Bronchial epithelial cell (primary cell): Measurements from ENCODE around the gene FASN. TPM values are rescaled to one million over a fixed set of nuclear protein-coding genes. Genes with fewer than 3 reads are reported as not detected.
A peak's percentile ranks its signal among the peaks of the same experiment; 100 is the strongest.

Experiments used
- DNase-seq: peaks from one replicate; pipeline ENCODE4 v3.0.0-alpha.2; 2010; ENCODE audit warnings: low read depth
- FAIRE-seq: peaks from 2 replicates; lab custom pipeline; 2011; peaks lifted over from hg19 to GRCh38; lab: Jason Lieb, UNC
- H3K27me3 ChIP-seq: 2 replicates; pipeline ENCODE4 v1.5.1; 2011; ENCODE audit warnings: low read length; ENCODE audit not compliant: control insufficient read depth, insufficient read depth
- H3K36me3 ChIP-seq: 2 replicates; pipeline ENCODE4 v1.5.1; 2011; ENCODE audit warnings: low read length; ENCODE audit not compliant: control insufficient read depth, insufficient read depth
- H3K4me3 ChIP-seq: 2 replicates; pipeline ENCODE4 v1.5.1; 2011; ENCODE audit warnings: mild to moderate bottlenecking, low read depth, low read length, control low read depth
- CTCF ChIP-seq: IDR thresholded peaks from 2 replicates; pipeline ENCODE4 v1.5.1; 2011; ENCODE audit warnings: mild to moderate bottlenecking, moderate library complexity, low read length, control low read depth, inconsistent platforms; ENCODE audit not compliant: insufficient read depth, severe bottlenecking
- total RNA-seq: library from RNA; depleted of rRNA; stranded (reverse); fragments of >200 nt; gene quantifications from 2 replicates; pipeline ENCODE4 v1.2.1, GENCODE V29; 2014

The FASN gene
- total RNA-seq, 1 donor from 2014 or later = 37.1 TPM

DNA sequence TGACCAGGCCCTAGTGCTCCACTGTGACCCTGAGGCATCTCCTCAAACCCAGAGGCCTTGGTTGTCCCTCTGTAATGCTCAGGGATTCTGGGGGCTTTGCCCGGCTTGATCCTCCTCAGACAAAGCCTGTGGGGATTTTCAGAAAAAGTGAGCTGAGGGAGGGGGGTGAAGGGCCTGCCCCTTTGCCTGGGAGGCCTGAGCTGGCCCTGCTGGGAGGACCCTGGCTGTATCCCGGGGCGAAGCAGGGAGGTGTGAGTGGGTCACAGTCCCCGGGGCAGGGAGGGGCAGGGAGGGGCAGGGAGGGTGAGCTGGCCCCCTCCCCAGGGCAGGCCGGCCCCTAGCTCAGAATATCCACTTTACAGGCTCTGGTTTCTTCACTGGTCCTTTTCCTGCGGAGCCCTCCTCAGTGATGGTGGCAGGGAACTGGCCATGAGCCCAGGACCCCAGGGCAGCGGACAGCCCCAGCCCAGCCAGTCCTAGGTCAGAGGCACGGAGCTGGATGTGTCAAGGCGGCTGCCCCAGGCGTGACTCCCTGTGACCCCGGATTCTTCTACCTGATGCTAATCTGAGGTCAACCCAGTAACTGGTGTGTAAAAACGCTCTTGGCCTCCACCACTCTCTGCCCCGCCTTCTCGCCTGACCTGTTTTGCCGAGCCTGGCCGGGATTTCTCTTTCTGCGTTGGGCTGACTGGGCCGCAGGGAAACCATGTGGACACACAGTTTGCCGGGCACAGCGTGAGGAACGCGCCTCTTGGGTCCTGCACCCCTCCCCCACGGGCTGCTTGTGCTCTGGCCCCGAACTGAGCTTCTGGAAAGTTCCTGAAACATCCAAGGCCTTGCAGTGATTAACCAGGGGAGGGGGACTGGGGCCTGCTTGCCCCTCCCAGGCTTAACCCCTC lies 5.8 kb upstream of the FASN start:
- Histone ChIP-seq H3K27me3 (no peaks in the 10 kb centered on the region), H3K36me3 (peaks cover 2% of the 10 kb centered on the region), H3K4me3 (no peak overlapping the region)
- FAIRE-seq = no peak
- no peak for TF ChIP-seq CTCF
- peak; percentile 31 for DNase-seq

- Histone ChIP-seq H3K27me3 (no peaks in the 10 kb centered on the region), H3K4me3 (no peak overlapping the region), H3K36me3 (peaks cover 1% of the 10 kb centered on the region)
- TF ChIP-seq CTCF = no peak
- DNase-seq (no peak), FAIRE-seq (no peak)
Measured at GRCh38 chr17:82101767-82102679, 4.0 kb upstream of the FASN start.

- FAIRE-seq (no peak), DNase-seq (no peak)
- Histone ChIP-seq H3K27me3 (no peaks in the 10 kb centered on the region), H3K4me3 (no peak overlapping the region), H3K36me3 (peaks cover 2% of the 10 kb centered on the region)
- no peak for TF ChIP-seq CTCF
Measured at GRCh38 chr17:82101301-82101715, 3.3 kb upstream of the FASN start.

DNA sequence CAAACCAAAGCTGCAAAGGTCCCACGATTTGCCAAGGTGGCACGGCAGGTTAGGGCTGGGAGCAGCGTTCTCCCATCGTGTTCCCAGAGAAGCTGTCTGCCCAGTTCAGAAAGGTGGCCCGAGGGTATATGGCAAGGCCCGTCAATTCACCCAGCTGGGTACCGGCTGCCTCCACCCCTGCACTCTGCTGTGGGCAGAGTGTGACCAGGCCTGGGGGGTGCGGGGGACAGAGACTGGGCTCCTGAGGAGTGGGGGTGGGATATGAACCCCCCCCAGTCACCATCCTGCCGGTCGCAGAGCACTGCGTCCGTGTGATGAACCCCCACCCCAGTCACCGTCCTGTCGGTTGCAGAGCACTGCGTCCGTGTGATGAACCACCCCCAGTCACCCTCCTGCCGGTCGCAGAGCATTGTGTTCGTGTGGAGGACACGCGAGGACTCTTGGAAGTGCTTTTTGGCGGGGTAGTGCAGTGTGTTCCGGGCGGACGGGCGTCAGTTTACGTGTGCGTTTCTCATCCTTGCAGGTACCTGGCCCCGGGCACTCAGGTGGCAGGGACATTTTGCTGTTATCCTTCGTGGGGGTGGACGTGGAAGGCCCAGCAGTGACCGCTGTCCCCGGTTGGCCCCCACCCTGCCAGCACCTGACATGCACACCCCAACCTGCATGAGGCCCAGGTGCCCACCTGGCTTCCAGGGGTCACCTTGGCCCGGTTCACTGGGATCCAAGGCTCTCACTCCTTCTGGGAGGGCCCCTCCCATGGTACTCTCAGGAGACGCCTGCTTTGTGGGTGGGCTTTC lies 2.7 kb upstream of the FASN start:
- H3K4me3 ChIP-seq = no peak overlapping the region
- peaks cover 8% of the 10 kb centered on the region for H3K36me3 ChIP-seq
- H3K27me3 ChIP-seq = no peaks in the 10 kb centered on the region
- DNase-seq (no peak), FAIRE-seq (no peak)
- TF ChIP-seq CTCF = no peak

- DNase-seq = no peak
- Histone ChIP-seq H3K4me3 (peak overlapping the region; percentile 61), H3K27me3 (no peaks in the 10 kb centered on the region), H3K36me3 (peaks cover 19% of the 10 kb centered on the region)
- FAIRE-seq = no peak
- TF ChIP-seq CTCF = no peak
Measured at GRCh38 chr17:82098939-82099763, 1.1 kb upstream of the FASN start.
